Fibroblast of gingiva (primary cell): Measurements from ENCODE around the gene AADACL3.
"Not testable (repeated sequence)": the region's sequence is repeated elsewhere in the genome, so short reads cannot be mapped to it uniquely, and the experiment has no call there.

Experiments
- DNase-seq: peaks from one replicate; pipeline ENCODE4 v3.0.0-alpha.2; 2011; ENCODE audit warnings: low read depth

AADACL3 gene, protein sequence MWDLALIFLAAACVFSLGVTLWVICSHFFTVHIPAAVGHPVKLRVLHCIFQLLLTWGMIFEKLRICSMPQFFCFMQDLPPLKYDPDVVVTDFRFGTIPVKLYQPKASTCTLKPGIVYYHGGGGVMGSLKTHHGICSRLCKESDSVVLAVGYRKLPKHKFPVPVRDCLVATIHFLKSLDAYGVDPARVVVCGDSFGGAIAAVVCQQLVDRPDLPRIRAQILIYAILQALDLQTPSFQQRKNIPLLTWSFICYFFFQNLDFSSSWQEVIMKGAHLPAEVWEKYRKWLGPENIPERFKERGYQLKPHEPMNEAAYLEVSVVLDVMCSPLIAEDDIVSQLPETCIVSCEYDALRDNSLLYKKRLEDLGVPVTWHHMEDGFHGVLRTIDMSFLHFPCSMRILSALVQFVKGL

DNA sequence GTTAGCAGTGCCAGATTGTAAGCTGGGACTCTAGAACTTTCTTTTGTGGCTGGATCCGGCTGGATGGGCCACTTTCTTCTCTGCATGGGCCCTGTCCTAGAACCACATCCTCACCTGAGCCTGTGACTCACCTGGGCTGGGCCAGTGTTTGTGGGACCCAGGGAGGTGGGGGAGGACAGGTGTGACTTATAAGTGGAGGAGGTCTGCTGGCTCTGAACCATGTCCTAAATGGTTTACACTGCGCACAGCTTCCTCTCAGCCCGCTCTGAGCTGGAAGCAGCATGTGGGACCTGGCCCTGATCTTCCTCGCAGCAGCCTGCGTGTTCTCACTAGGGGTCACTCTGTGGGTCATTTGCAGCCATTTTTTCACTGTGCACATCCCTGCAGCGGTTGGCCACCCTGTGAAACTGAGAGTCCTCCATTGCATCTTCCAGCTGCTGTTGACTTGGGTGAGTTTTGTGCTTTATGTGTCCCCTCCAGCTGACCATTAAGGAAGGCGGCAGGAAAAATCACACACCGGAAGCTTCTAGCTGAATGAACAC is at the start of gene AADACL3:
Gene AADACL3, plus strand, starts transcription at position 215 of the 542 bp plus-strand sequence. Its CDS starts 67 bp downstream, at position 282.
- DNase-seq: no peak

DNA sequence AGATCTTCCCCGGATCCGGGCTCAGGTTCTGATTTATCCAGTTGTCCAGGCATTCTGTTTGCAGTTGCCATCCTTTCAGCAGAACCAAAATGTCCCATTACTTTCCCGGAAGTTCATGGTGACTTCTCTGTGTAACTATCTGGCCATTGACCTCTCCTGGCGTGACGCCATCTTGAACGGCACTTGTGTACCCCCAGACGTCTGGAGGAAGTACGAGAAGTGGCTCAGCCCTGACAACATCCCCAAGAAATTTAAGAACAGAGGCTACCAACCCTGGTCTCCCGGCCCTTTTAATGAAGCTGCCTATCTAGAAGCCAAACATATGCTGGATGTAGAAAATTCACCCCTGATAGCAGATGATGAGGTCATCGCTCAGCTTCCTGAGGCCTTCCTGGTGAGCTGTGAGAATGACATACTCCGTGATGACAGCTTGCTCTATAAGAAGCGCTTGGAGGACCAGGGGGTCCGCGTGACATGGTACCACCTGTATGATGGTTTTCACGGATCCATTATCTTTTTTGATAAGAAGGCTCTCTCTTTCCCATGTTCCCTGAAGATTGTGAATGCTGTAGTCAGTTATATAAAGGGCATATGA is 49.7 kb upstream of the AADACL3 start:
- no peak for DNase-seq

DNA sequence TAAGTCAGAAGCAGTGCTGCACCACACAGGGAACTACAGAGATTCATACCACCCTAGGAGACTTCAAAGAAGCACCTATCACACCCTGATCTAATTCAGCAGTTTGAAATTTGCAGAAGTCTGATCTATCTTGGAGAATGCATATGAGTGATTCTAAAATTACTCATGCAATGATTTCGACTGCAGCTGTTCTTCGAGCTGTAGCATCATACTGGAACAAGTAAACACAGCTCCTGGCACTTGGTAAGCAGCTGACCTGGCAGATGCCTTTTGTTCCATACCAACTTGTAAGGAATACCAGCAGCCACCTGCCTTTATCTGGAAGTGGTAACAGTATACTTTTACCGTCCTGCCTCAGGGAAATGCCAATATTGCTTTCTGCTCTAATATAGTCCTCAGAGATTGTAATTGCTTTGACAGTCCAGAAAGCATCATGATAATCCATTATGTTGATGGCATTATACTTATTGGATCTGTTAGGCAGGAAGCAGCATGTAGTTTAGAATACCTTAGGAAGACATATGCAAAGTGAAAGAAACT is 46.3 kb upstream of the AADACL3 start:
- no peak for DNase-seq

DNA sequence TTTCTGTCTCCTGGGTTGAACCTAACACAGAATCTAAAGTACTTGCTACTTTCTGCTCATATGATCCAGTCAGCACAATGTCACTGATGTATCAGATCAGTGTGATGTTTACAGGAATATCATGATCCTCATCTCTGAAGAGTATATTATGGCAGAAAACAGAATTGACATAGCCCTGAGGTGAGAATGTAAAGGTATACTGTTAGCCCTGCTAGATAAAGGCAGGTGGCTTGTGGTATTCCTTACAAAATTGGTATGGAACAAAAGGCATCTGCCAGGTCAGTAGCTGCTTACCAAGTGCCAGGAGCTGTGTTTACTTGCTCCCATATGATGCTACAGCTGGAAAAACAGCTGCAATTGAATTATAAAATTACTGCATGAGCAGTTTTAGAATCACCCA is 41.6 kb upstream of the AADACL3 start:
- no peak for DNase-seq

DNA sequence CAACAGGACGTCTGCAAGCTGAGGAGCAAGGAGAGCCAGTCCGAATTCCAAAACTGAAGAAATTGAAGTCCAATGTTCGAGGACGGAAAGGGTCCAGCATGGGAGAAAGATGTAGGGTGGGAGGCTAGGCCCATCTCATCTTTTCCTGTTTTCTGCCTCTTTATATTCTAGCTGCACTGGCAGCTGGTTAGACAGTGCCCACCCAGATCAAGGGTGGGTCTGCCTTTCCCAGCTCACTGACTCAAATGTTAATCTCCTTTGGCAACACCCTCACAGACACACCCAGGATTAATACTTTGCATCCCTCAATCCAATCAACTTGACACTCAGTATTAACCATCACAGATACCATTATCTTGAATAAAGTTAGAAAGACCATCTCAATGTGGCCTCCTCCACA is 39.8 kb upstream of the AADACL3 start:
- DNase-seq: not testable (repeated sequence)

DNA sequence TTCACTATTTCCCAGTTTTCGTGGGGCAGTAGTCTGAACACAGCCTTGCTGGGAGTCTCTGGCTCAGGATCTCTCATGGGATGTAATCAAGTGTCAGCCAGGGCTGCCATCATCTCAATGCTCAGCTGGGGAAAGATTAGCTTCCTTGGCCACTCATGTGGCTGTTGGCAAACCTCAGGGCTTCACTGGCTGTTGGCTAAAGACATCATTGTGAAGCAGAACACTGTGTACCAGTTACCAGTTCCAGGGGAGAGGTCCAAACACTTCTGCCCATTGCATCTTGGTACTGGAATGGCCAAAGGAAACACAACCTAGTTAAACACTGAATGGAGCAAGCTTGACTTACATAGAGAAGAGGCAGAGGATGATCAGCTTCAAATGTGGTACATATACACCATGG is 38.3 kb upstream of the AADACL3 start:
- DNase-seq: peak; percentile 4

DNA sequence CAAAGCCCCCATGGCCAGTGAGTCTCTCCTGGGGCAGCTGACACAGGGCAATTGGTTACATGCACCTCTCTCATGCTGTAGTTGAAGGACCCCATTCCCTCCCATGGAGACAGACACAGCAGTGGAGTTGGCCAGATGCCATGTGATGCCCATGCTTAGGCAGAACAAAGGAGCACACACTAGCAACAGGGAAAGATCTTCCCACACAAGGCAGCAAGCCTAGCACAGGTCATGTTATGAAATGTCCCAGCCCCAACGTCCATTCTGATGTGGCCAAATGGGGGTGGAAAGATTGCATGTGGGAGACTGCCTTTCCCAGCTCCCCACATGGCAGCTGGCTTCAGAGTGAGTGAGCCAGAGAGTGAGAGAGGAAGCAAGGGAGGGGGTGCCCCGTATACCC is 37.6 kb upstream of the AADACL3 start:
- no peak for DNase-seq

DNA sequence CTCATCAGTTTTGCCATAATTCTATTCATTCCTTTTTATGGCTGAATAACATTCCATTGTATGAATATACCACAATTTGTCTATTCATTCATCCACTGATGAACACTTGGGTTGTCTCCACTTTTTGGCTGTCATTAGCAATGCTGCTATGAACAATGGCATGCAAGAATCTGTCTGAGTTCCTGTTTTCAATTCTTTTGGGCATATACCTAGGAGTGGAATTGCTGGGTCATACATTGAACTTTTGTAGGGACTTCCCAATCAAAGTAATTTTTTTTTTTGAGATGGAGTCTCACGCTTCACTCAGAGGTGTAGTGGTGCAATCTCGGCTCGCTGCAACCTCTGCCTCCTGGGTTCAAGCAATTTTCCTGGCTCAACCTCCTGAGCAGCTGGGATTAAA is 37.1 kb upstream of the AADACL3 start:
- no peak for DNase-seq

DNA sequence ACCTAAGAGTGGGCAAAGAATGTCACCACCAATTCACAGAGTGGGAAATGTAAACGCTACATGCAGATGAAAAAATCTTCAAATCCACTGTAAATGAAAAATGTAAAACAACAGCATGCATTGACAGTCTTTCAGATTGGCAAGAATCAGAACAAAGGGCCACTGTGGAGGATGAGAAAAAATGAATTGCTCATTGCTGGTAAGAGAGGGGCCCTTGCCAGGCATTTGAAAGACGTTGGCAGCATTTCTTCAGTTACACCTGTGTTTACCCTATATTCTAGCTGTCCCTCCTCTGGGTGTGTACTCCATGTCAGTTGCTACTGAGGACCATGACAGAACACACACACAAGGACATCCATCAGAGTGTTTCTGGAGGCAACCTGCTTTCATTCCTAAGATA is 25.8 kb upstream of the AADACL3 start:
- no peak for DNase-seq

DNA sequence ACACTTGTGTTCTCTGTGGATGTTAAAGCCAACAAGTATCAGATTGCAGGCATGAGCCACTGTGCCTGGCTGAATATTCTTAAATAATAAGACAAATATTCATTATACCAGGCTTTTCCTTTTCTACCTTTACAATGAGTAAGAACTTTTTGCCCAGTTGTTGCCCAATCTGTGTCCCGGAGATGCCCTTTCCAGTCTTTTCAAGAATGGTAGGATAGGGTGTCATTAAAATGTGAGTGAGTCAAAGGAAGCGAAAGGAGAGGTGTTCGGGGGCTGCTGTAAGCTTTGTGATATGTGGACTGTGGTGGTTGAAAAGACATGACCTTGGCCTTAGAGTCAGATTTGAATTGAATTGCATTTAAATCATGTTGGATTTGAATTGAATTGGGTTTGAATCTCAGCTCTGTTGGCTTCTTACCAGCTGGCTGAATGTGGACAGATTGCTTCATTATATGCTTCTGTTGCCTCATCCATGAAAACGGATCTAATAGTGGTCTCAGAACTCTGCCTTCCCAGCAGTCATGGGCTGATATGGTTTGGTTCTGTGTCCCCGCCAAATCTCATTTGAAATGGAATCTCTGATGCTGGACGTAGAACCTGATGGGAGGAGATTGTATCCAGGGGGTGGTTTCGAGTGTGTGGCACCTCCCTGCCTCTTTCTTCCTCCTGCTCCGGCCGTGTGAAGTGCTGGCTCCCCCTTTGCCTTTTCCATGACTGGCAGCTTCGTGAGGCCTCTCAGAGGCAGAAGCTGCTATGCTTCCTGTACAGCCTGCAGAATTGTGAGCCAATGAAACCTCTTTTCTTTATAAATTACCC is 22.7 kb upstream of the AADACL3 start:
- DNase-seq: peak; percentile 20

DNA sequence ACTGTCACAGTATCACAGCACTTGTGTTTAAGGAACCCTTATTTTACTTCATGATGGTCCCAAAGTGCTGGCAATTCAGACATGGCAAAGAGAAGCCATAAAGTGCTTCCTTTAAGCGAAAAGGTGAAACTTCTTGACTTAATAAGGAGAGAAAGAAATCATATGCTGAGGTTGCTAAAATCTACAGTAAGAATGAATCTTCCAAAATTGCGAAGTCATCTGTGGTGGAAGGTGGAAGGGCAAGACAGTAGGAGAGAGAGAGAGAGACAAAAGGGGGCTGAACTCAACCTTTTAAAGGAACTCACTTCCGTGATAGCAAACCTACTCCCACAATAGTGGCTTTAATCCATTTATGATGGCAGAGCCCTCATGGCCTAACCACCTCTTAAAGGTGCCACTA is 19.3 kb upstream of the AADACL3 start:
- DNase-seq: no peak

DNA sequence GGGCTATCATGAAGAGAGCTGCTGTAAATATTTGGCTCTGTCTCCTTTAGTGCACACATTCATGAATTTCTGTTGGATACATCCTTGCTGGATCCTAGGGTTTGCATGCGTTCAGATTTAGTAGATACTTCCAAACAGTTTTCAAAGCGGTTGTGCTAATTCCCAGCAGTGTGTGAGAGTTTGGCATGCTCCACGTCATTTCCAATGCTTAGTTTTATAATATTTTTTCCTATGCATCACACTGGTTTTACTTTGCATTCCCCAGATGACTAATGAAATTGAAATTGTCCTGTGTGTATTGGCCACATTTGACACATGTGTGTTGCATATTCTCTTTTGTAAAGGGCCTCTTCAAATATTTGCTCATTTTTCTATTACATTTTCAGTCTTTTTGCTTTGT is 18.5 kb upstream of the AADACL3 start:
- peak; percentile 3 for DNase-seq

DNA sequence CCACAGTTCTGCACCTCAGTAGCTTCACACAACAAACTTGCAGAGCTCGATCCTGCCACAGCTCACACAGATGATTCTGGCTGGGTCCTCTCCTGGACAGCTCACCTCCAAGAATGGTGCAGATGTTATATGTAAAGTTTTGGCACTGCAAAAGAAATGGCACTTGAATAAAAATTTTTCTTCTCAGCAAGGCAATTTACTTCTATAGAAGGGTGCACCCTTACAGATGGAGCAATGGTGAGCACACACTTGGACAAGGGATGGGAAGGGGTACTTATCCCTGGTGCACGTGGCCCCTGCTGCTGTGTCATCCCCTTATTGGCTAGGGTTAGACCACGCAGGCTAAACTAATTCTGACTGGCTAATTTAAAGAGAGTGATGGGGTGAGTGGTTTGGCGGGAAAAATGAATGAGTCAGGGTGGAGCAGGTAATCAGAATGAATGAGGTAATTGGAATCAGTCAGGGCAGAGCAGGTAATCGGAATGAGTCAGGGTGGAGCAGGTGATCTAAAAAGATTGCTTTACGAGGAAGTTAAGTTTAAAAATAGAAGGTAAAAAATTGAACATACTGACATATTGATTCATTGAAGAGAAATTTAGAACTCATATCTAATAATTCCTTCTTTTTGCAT is 12.0 kb upstream of the AADACL3 start:
- no peak for DNase-seq

DNA sequence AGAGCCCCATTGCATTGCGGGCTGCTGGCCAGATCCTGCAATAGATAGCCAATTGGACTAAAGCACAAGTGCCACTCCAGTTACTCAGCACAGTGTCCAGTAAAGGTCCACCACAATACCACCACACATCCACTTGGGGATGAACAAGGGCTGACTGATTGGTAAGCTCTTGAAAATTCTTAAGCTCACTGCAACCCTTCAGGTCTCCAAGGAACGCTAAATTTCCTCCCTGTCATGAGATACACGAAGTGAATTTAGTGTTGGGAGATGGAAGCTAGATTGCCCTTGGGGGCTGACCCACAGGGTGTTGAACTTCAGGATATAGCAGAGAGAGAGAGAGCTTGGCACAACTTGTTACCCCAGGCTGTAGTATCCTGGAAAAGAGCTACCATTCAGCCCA is 9.8 kb upstream of the AADACL3 start:
- DNase-seq: no peak

DNA sequence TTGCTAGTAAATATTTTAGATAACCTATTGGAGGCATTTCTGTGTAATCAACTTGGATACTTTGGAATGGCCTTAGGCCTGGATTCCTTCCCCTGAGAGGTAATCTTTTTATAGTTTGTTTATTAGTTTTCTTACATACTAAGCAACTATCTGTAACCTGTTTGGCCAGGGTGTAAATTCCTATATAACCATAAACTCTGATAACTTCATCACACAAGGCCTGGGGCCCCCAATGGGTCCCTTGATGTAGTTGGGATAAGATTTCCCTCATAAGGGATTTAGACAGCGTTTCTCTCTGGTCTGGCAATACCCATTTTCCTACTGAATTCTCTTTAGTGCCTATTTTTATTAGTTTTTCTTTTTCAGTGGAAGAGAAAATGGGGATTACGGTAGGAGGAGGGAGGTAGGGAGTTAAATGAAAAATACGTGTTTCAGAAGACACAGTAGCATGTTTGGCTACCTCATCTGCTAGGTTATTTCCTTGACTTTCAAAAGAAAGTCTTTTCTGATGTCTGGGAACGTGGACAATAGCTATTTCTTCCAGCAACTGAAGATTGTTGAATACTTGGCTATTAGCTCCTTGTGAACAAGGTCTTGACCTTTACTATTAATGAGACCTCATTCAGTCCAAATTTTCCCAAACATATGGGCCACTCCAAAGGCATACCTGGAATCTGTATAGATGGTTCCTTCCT is 7.4 kb upstream of the AADACL3 start:
- no peak for DNase-seq

DNA sequence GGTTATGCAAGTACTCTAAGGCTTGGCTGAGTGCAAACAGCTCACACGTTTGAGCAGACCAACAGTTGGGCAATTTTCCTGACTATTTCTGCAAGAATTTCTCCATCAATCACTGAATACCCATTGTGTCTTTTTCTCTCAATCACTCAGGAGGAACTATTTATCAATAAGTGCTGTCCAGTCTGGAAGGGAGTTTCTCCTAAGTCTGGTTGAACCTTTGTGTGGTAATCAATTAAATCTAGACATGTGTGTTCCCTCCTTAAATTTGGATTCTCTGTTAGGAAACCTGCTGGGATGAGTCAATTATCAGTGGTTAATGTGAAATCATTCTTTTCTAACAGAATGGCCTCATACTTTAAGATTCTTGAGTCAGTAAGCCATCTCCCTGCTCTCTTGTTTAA is 6.8 kb upstream of the AADACL3 start:
- DNase-seq: no peak

DNA sequence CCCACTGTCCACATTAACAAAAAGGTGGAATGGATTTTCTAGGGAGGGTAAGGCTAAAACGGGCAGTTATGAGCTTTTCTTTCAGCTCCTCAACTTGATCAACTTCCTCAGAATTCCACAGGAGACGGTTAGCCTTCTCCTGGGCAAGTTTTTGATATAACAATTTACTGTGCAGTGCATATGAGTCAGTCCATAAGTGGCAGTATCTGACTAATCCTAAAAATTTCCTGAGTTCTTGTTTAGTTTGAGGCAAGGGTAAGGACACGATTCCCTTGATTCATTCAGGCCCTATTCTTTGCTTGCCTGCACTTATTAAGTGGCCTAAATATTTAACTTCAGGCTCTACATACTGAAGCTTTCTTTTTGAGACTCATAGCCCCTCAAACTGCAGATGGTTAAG is 6.2 kb upstream of the AADACL3 start:
- no peak for DNase-seq

DNA sequence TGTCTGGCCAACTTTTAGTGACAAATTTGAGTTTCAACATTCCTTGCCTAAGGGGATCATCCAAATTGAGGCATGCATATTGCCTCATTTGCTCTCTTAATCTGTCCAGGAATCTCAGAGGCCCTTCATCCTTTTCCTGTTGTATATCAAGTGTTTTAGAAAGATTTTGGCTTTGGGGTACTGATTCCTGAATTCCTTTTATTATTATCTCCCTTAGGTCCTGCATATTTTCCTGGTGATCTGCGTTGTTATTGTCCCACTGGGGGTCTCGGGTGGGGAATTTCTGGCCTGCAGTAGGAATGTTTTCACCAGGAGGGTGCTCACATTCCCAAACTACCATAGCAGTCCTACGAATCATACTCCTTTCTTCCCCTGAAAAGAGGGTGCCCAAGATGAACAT is 4.4 kb upstream of the AADACL3 start:
- no peak for DNase-seq

DNA sequence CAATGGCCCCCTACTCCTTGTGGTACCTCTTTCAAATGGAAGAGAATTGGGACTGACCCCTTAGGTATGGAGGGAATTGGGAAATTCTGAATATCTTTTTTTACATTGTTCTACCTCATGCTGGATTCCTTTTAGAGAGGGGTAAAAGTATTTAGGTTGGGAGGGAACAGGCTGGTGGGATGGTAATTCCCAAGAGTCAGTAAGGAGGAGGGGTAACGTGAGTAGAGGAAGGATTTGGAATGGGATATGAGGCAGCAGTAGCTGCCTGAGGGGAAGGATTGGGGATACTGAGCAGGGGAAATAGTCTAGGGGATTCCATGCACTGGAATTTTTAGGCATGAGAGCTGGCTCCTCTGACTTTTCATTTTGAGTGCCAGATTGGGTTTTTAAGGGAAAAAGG is 3.8 kb upstream of the AADACL3 start:
- no peak for DNase-seq

DNA sequence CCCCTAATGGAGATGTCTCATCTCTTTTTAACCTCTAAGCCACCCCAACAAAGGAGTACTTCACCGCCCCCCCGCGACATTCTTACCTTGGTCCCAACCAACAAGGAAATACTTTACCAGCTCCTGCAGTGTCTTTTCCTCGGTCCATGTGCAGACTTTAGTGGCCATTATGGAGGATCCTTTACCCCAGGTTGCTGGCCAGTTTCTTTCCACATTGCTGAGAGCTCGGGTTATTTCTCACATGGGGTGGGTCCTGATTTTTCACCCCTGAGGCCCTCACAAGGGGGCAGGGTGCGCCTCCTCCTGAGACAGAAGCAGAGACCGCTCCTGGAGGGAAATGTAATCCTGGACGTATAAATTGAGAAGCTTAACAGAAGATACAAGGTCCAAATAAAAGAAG is 3.0 kb upstream of the AADACL3 start:
- no peak for DNase-seq

DNA sequence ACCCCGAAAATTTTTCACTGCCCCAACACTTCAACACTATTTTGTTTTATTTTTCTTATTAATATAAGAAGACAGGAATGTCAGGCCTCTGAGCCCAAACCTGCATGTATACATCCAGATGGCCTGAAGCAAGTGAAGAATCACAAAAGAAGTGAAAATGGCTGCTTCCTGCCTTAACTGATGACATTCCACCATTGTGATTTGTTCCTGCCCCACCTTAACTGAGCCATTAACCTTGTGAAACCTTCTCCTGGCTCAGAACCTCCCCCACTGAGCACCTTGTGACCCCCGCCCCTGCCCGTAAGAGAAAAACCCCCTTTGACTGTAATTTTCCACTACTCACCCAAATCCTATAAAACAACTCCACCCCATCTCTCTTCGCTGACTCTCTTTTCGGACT is 2.3 kb upstream of the AADACL3 start:
- DNase-seq: not testable (repeated sequence)
